Right lobe of liver (tissue), 4 donors: ENCODE data around the gene RSU1.

Experiments used
- POLR2A ChIP-seq: fragments of 450-650 bp; IDR thresholded peaks from one replicate; pipeline ENCODE4 v1.6.1; 2017; ENCODE audit warnings: antibody characterized with exemption, mild to moderate bottlenecking
- TF ChIP-seq, protein P1 (sequence below), 4 donors: fragments of 200-600 bp in 3 of 4; fragments of 450-650 bp in 1 of 4; IDR thresholded peaks; one replicate each; pipeline versions ENCODE4 v1.5.1 to v1.8.0; 2016 to 2022; ENCODE audit warnings: antibody characterized with exemption in 4 of 4, mild to moderate bottlenecking in 2 of 4
- donor health status: DM: no; HTN: no; CAD: no.
- donor health status: DM: no; HTN: no; CAD: no.
- donor health status: DM: no; HTN: yes; CAD: no.

DNA sequence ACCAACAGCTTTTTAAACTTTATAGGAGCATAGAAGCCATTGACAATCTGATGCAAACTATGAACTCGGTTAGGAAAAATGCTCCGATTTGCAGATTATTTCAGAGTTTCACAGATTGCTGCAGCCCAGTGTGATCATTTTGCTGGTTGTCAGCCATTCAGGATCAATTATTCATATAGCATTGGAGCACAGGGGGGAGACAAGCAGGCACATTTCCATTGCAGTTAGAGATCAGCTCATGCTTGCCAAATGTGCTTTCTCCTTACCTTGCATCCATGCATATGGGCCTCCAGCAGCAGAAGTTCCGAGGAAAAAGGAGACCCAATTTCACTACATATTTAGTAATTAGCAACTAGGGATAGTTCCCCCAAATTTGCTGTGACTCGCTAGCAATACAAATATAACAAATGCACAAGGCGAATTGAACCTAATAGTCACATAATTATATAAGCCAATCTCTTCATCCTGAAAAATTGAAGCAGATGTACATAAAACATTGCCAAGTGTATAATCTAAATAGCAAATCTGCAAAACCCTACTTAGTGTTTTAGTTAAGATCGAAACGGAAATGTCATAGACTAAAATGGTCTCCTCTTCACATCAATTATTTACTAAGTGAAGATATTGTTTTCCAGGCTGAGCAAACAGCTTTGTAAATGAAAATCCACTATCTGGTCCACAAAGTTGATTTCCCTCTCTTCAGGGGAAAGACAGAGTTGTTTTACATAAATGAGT is 49.5 kb upstream of the RSU1 start:
- TF ChIP-seq, protein P1, sequence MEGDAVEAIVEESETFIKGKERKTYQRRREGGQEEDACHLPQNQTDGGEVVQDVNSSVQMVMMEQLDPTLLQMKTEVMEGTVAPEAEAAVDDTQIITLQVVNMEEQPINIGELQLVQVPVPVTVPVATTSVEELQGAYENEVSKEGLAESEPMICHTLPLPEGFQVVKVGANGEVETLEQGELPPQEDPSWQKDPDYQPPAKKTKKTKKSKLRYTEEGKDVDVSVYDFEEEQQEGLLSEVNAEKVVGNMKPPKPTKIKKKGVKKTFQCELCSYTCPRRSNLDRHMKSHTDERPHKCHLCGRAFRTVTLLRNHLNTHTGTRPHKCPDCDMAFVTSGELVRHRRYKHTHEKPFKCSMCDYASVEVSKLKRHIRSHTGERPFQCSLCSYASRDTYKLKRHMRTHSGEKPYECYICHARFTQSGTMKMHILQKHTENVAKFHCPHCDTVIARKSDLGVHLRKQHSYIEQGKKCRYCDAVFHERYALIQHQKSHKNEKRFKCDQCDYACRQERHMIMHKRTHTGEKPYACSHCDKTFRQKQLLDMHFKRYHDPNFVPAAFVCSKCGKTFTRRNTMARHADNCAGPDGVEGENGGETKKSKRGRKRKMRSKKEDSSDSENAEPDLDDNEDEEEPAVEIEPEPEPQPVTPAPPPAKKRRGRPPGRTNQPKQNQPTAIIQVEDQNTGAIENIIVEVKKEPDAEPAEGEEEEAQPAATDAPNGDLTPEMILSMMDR (IDR thresholded peaks at IDR 0.05): no peak
- TF ChIP-seq POLR2A: no peak
